HepG2 (cell line): ENCODE data around the gene SENP5. TPM values are rescaled to one million over a fixed set of nuclear protein-coding genes. Genes with fewer than 3 reads are reported as not detected.
A peak's percentile ranks its signal among the peaks of the same experiment; 100 is the strongest.

Experiments
- ATAC-seq: fragments of 200-7000 bp; cut with Tn5 transposase; 3 replicates; pipeline ENCODE4 v1.9.1; 2020; ENCODE audit warnings: mild to moderate bottlenecking, moderate library complexity
- BruUV-seq: library from RNA; stranded (reverse); fragments of 400-500 nt; replicated peaks from 2 replicates; lab custom pipeline; 2021; lab: Mats Ljungman, UMichigan
- CTCF ChIA-PET: fragments of 300-600 bp; formaldehyde crosslinking; extraction: SDS; loops from one replicate; lab custom pipeline; 2021; ENCODE audit warnings: low total read pairs, inconsistent platforms, low intra/inter-chr PET ratio; lab: Yijun Ruan, JAX
- POLR2A ChIA-PET: fragments of 350-600 bp; sonication (Branson Sonifier 250); formaldehyde crosslinking; loops from one replicate; lab custom pipeline; 2020; ENCODE audit warnings: antibody characterized with exemption, inconsistent platforms; lab: Yijun Ruan, JAX
- DNase-seq: peaks from one replicate; pipeline ENCODE4 v3.0.0-alpha.2; 2015; ENCODE audit warnings: low spot score
- FAIRE-seq: peaks from 3 replicates; lab custom pipeline; 2011; peaks lifted over from hg19 to GRCh38; lab: Jason Lieb, UNC
- H2AFZ ChIP-seq: one replicate; pipeline ENCODE4 v1.6.1; 2011; ENCODE audit warnings: low read length, inconsistent platforms
- H3K27ac ChIP-seq: fragments of 300-600 bp; 3 replicates; pipeline ENCODE4 v1.8.0; 2011; ENCODE audit warnings: mixed run types, mild to moderate bottlenecking, mixed read lengths, low read length, inconsistent platforms; ENCODE audit not compliant: insufficient read depth; ENCODE audit errors: extremely low read length
- H3K27me3 ChIP-seq, 2 experiments: fragments of 200-600 bp in 1 of 2; 2 replicates in 1 of 2; 3 replicates in 1 of 2; pipeline versions ENCODE4 v1.6.0 to v1.8.0; 2011; ENCODE audit warnings: low read length in 2 of 2, mild to moderate bottlenecking in 2 of 2, moderate library complexity in 2 of 2, inconsistent platforms in 1 of 2; ENCODE audit not compliant: insufficient read depth in 2 of 2, control insufficient read depth in 1 of 2
- H3K36me3 ChIP-seq, 2 experiments: fragments of 200-600 bp in 1 of 2; replicated peaks in 1 of 2; 2 replicates in 1 of 2; 3 replicates in 1 of 2; pipeline versions ENCODE4 v1.5.1 to v1.8.0; 2011; ENCODE audit warnings: low read length in 2 of 2, inconsistent platforms in 1 of 2; ENCODE audit not compliant: insufficient read depth in 2 of 2, control insufficient read depth in 1 of 2
- H3K4me1 ChIP-seq: 2 replicates; pipeline ENCODE4 v1.5.1; 2012; ENCODE audit warnings: low read length, inconsistent platforms; ENCODE audit not compliant: insufficient read depth
- H3K4me2 ChIP-seq: 2 replicates; pipeline ENCODE4 v1.6.0; 2011; ENCODE audit warnings: low read depth, low read length, inconsistent platforms
- H3K4me3 ChIP-seq, 3 experiments: fragments of 200-600 bp in 1 of 3; sonication (generic), shearing (Covaris generic) in 1 of 3; replicated peaks in 1 of 3; 2 replicates each; pipeline ENCODE4 v1.5.1; 2011 to 2016; ENCODE audit warnings: low read length in 3 of 3, inconsistent platforms in 2 of 3, low read depth in 2 of 3, mild to moderate bottlenecking in 2 of 3, control low read depth in 1 of 3, mixed read lengths in 1 of 3; ENCODE audit not compliant: insufficient read depth in 1 of 3
- H3K79me2 ChIP-seq: one replicate; pipeline ENCODE4 v1.6.1; 2011; ENCODE audit warnings: low read length, inconsistent platforms; ENCODE audit not compliant: insufficient read depth
- H3K9ac ChIP-seq: 2 replicates; pipeline ENCODE4 v1.6.0; 2011; ENCODE audit warnings: mild to moderate bottlenecking, low read depth, low read length, inconsistent platforms; ENCODE audit not compliant: insufficient read depth
- H3K9me3 ChIP-seq: 2 replicates; pipeline ENCODE4 v1.5.1; 2012; ENCODE audit warnings: mild to moderate bottlenecking, low read length
- H4K20me1 ChIP-seq: 2 replicates; pipeline ENCODE4 v1.6.0; 2011; ENCODE audit warnings: inconsistent platforms, mild to moderate bottlenecking, low read length, moderate library complexity; ENCODE audit not compliant: insufficient read depth
- DMAP1 ChIP-seq: IDR thresholded peaks from 2 replicates; pipeline ENCODE4 v1.6.1; 2016
- HMGXB4 ChIP-seq, 2 experiments: sonication (generic) in 1 of 2; formaldehyde crosslinking in 1 of 2; IDR thresholded peaks; 2 replicates each; pipeline versions ENCODE4 v1.4.0 to v1.6.1; 2018 to 2020; ENCODE audit warnings: missing genetic modification reagents in 2 of 2, borderline replicate concordance in 1 of 2, low read depth in 1 of 2, mild to moderate bottlenecking in 1 of 2, missing biosample characterization in 1 of 2
- TBX2 ChIP-seq: sonication (generic); formaldehyde crosslinking; IDR thresholded peaks from 2 replicates; pipeline ENCODE4 v1.5.0; 2020; ENCODE audit warnings: missing genetic modification reagents, mild to moderate bottlenecking, borderline replicate concordance
- TEAD3 ChIP-seq: optimal IDR thresholded peaks from 2 replicates; pipeline ENCODE3; 2016; ENCODE audit warnings: borderline replicate concordance
- ZNF574 ChIP-seq: sonication (generic); formaldehyde crosslinking; IDR thresholded peaks from 2 replicates; pipeline ENCODE4 v1.4.0; 2020; ENCODE audit warnings: missing genetic modification reagents
- WGBS: methylation state at CpG from one replicate; pipeline ENCODE4 v1.1.6; 2017; ENCODE audit warnings: low lambda C conversion rate; 5-methylcytosine and 5-hydroxymethylcytosine counted together
- in situ Hi-C: cut with HindIII; loops from 2 replicates; pipeline ENCODE4 v1.10.0; 2017; ENCODE audit warnings: low pct_unique_long_range_greater_than_20kb; ENCODE audit not compliant: extremely low pct_ligation_motif_present
- intact Hi-C: fragments of 100-400 bp; cut with micrococcal nuclease; formaldehyde crosslinking; loops from one replicate; pipeline ENCODE4 v1.10.0; 2022; ENCODE audit not compliant: unreplicated experiment
- polyA plus RNA-seq, 8 experiments: library from polyadenylated mRNA; depleted of rRNA in 3 of 8; stranded (reverse) in 7 of 8; unstranded in 1 of 8; fragments of >200 nt; fragmentation: Illumina TruSeq in 4 of 8; extraction: Trizol in 4 of 8; gene quantifications; 2 replicates each; pipeline versions ENCODE4 v1.2.1 to v1.2.3, GENCODE V29; 2011 to 2016; ENCODE audit warnings: low read depth in 4 of 8, missing spikeins in 1 of 8, mixed read lengths in 1 of 8; ENCODE audit not compliant: insufficient read depth in 1 of 8
- total RNA-seq, 5 experiments: library from RNA; depleted of rRNA; stranded (reverse); fragments of >200 nt; fragmentation: Illumina TruSeq; extraction: Trizol; gene quantifications; 2 replicates each; pipeline ENCODE4 v1.2.3, GENCODE V29; 2016; ENCODE audit warnings: low read depth in 1 of 5
- TF ChIP-seq, protein P1 (sequence below): sonication (generic); formaldehyde crosslinking; IDR thresholded peaks from 2 replicates; pipeline ENCODE4 v1.8.1; 2023; ENCODE audit warnings: missing genetic modification reagents, mild to moderate bottlenecking, borderline replicate concordance
- TF ChIP-seq, protein P2 (sequence below), 2 experiments: sonication (generic) in 1 of 2; formaldehyde crosslinking in 1 of 2; IDR thresholded peaks; 2 replicates each; pipeline versions ENCODE4 v1.6.1 to v1.9.0; 2014 to 2022; ENCODE audit warnings: antibody characterized with exemption in 1 of 2, borderline replicate concordance in 1 of 2, inconsistent platforms in 1 of 2, low read depth in 1 of 2, missing genetic modification reagents in 1 of 2
- TF ChIP-seq, protein P3 (sequence below): sonication (generic); formaldehyde crosslinking; IDR thresholded peaks from 2 replicates; pipeline ENCODE4 v1.4.0; 2020; ENCODE audit warnings: missing genetic modification reagents

The SENP5 gene
- total and polyA plus RNA-seq, 2 of the 13 experiments (the other 11 are each of a cell fraction or from before 2014, with no cell fraction given): 17.6 to 30.9 TPM

DNA sequence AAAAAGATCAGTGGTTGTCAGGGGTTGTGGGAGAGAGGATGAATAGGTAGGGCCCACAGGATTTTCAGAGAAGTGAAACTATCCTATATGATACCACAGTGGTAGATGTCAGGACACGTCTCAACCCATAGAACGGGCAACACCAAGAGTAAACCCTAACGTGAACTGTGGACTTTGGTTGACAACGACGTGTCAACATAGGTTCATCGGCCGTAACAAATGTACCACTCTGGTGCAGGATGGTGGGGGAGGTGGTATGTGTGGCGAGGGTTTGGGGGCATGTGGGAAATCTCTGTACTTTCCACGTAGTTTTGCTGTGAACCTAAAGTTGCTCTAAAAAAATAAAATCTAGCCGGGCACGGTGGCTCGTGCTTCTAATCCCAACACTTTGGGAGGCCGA lies 113.9 kb downstream of the SENP5 start:
- Histone ChIP-seq H2AFZ (no peak overlapping the region), H3K27me3 (no peaks in the 10 kb centered on the region), H3K79me2 (no peaks in the 10 kb centered on the region), H3K4me3 (no peak overlapping the region; a peak in 1 of 6 replicates), H3K36me3 (no peaks in the 10 kb centered on the region), H3K9ac (no peak overlapping the region), H3K27ac (peak overlapping the region; percentile 72), H4K20me1 (no peaks in the 10 kb centered on the region), H3K9me3 (peaks cover 10% of the 10 kb centered on the region; the same call in 1 of the 2 replicates), H3K4me1 (peaks cover 56% of the 10 kb centered on the region), H3K4me2 (peak overlapping the region; percentile 44)
- 17% methylated on average over 13 of the region's 13 CpGs for WGBS
- ATAC-seq (peak; percentile 82), DNase-seq (peak; percentile 87), FAIRE-seq (peak; percentile 95)
- in situ Hi-C loops: loop anchor here (25.0 kb wide), 1 partner anchor 531 kb away; no protein-coding TSS in a partner anchor
- CTCF ChIA-PET: no interaction called here
- POLR2A ChIA-PET: no interaction called here
- no TSS peak for BruUV-seq
- intact Hi-C loops: no loop called here
- TF ChIP-seq TBX2 (CRISPR knock-in tag) (peak; percentile 76; the same call in 1 of the 2 replicates), ZNF574 (peak; percentile 43; the same call in 1 of the 2 replicates), DMAP1 (CRISPR knock-in tag) (0 out of 2 replicates have a peak, but pooled peaks have one; percentile 29), HMGXB4 (CRISPR knock-in tag; IDR thresholded peaks at IDR 0.05; ENCODE audit: borderline replicate concordance in 1 of 2, low read depth in 1 of 2) (0 out of 4 replicates have a peak, but pooled peaks of 1 of the 2 experiments have one; percentile 35), TEAD3 (CRISPR knock-in tag) (peak; percentile 83)
- TF ChIP-seq, protein P1, sequence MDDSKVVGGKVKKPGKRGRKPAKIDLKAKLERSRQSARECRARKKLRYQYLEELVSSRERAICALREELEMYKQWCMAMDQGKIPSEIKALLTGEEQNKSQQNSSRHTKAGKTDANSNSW (CRISPR knock-in tag): no peak
- TF ChIP-seq, protein P2, sequence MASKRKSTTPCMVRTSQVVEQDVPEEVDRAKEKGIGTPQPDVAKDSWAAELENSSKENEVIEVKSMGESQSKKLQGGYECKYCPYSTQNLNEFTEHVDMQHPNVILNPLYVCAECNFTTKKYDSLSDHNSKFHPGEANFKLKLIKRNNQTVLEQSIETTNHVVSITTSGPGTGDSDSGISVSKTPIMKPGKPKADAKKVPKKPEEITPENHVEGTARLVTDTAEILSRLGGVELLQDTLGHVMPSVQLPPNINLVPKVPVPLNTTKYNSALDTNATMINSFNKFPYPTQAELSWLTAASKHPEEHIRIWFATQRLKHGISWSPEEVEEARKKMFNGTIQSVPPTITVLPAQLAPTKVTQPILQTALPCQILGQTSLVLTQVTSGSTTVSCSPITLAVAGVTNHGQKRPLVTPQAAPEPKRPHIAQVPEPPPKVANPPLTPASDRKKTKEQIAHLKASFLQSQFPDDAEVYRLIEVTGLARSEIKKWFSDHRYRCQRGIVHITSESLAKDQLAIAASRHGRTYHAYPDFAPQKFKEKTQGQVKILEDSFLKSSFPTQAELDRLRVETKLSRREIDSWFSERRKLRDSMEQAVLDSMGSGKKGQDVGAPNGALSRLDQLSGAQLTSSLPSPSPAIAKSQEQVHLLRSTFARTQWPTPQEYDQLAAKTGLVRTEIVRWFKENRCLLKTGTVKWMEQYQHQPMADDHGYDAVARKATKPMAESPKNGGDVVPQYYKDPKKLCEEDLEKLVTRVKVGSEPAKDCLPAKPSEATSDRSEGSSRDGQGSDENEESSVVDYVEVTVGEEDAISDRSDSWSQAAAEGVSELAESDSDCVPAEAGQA (IDR thresholded peaks at IDR 0.05; ENCODE audit: low read depth): 0 out of 2 replicates have a peak, but pooled peaks have one; percentile 43
- TF ChIP-seq, protein P2 (CRISPR knock-in tag; IDR thresholded peaks at IDR 0.05; ENCODE audit: borderline replicate concordance): no peak
- TF ChIP-seq, protein P3, sequence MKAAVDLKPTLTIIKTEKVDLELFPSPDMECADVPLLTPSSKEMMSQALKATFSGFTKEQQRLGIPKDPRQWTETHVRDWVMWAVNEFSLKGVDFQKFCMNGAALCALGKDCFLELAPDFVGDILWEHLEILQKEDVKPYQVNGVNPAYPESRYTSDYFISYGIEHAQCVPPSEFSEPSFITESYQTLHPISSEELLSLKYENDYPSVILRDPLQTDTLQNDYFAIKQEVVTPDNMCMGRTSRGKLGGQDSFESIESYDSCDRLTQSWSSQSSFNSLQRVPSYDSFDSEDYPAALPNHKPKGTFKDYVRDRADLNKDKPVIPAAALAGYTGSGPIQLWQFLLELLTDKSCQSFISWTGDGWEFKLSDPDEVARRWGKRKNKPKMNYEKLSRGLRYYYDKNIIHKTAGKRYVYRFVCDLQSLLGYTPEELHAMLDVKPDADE (CRISPR knock-in tag): no peak
